Endodermal cell (in vitro differentiated cells): ENCODE data around the gene ULK3. TPM values are rescaled to one million over a fixed set of nuclear protein-coding genes. Genes with fewer than 3 reads are reported as not detected.

Source experiments
- DNase-seq: peaks from one replicate; pipeline ENCODE4 v3.0.0-alpha.2; 2017
- H3K27ac ChIP-seq: 2 replicates; pipeline ENCODE4 v1.5.1; 2013; ENCODE audit warnings: mild to moderate bottlenecking, low read depth, low read length, moderate library complexity
- H3K27me3 ChIP-seq: 2 replicates; pipeline ENCODE4 v1.6.1; 2013; ENCODE audit warnings: mild to moderate bottlenecking, low read length, moderate library complexity; ENCODE audit not compliant: insufficient read depth, control insufficient read depth, poor library complexity, severe bottlenecking
- H3K36me3 ChIP-seq: 2 replicates; pipeline ENCODE4 v1.7.0; 2013; ENCODE audit warnings: mild to moderate bottlenecking, low read length, moderate library complexity; ENCODE audit not compliant: control insufficient read depth, insufficient read depth
- H3K4me1 ChIP-seq: one replicate; pipeline ENCODE4 v1.7.0; 2013; ENCODE audit warnings: low read length; ENCODE audit not compliant: control insufficient read depth, insufficient read depth
- H3K4me3 ChIP-seq: 2 replicates; pipeline ENCODE4 v1.5.1; 2013; ENCODE audit warnings: mild to moderate bottlenecking, low read length, moderate library complexity
- H3K9ac ChIP-seq: 2 replicates; pipeline ENCODE4 v1.6.1; 2013; ENCODE audit warnings: mild to moderate bottlenecking, low read length, moderate library complexity; ENCODE audit not compliant: poor library complexity, severe bottlenecking; ENCODE audit errors: extremely low read depth
- H3K9me3 ChIP-seq: 2 replicates; pipeline ENCODE4 v1.6.1; 2013; ENCODE audit warnings: mild to moderate bottlenecking, low read length, moderate library complexity; ENCODE audit not compliant: control insufficient read depth
- H3K27ac Mint-ChIP-seq: 2 replicates; pipeline ENCODE4 v1.8.0; 2020; ENCODE audit warnings: mixed read lengths
- H3K27me3 Mint-ChIP-seq: 2 replicates; pipeline ENCODE4 v1.8.0; 2021; ENCODE audit warnings: mild to moderate bottlenecking, mixed read lengths; ENCODE audit not compliant: insufficient read depth
- H3K36me3 Mint-ChIP-seq: 2 replicates; pipeline ENCODE4 v1.8.0; 2020; ENCODE audit warnings: low read depth, mixed read lengths
- H3K4me1 Mint-ChIP-seq: 2 replicates; pipeline ENCODE4 v1.8.0; 2020; ENCODE audit warnings: mixed read lengths
- H3K4me3 Mint-ChIP-seq: 2 replicates; pipeline ENCODE4 v1.8.0; 2020; ENCODE audit warnings: mild to moderate bottlenecking, moderate library complexity, mixed read lengths
- H3K9me3 Mint-ChIP-seq: 2 replicates; pipeline ENCODE4 v1.8.0; 2020; ENCODE audit warnings: mild to moderate bottlenecking, mixed read lengths
- CTCF ChIP-seq: fragments of 200-600 bp; sonication (generic); conservative IDR thresholded peaks from 2 replicates; pipeline ENCODE4 v1.5.0; 2021; ENCODE audit warnings: antibody characterized with exemption, mild to moderate bottlenecking
- WGBS, 2 experiments: methylation state at CpG; one replicate each; pipeline versions ENCODE4 v1.1.5 to v1.1.7; 2013; ENCODE audit warnings: missing lambda C conversion rate in 2 of 2, mixed read lengths in 1 of 2; ENCODE audit not compliant: insufficient coverage in 1 of 2, insufficient read length in 1 of 2; 5-methylcytosine and 5-hydroxymethylcytosine counted together
- total RNA-seq, 2 donors: library from RNA; stranded (reverse); fragmentation: NEBNext Ultra II Directional in 1 of 2; extraction: Animal tissue kit (Norgen Biotek cat#: 25700) in 1 of 2; gene quantifications; 2 replicates in 1 of 2; 3 replicates in 1 of 2; pipeline ENCODE4 v1.2.1, GENCODE V29; 2021

ULK3 gene
- total RNA-seq, 2 donors from 2014 or later, result 33.9 to 36.2 TPM

- Histone ChIP-seq H3K4me1 (no peaks in the 10 kb centered on the region), H3K4me3 (no peak overlapping the region), H3K9me3 (no peaks in the 10 kb centered on the region), H3K9ac (no peak overlapping the region), H3K27me3 (no peaks in the 10 kb centered on the region), H3K36me3 (peaks cover 26% of the 10 kb centered on the region), H3K27ac (peak overlapping the region; percentile 17)
- no peak overlapping the region for H3K4me3 Mint-ChIP-seq
- peaks cover 21% of the 10 kb centered on the region for H3K36me3 Mint-ChIP-seq
- H3K27ac Mint-ChIP-seq, result no peak overlapping the region
- H3K4me1 Mint-ChIP-seq, result no peaks in the 10 kb centered on the region
- H3K9me3 Mint-ChIP-seq, result no peaks in the 10 kb centered on the region
- no peaks in the 10 kb centered on the region for H3K27me3 Mint-ChIP-seq
- TF ChIP-seq CTCF, result no peak
- WGBS, 2 experiments, result 92% methylated on average over 2 to 13 of the region's 13 CpGs
- DNase-seq, result no peak
Measured at GRCh38 chr15:74854453-74855022, 11.6 kb upstream of the ULK3 start.

GRCh38 chr15:74851960-74852359, 9.0 kb upstream of the ULK3 start:
- H3K4me1 ChIP-seq, result no peaks in the 10 kb centered on the region
- no peaks in the 10 kb centered on the region for H3K27me3 ChIP-seq
- H3K9me3 Mint-ChIP-seq, result no peaks in the 10 kb centered on the region
- no peak for DNase-seq
- no peaks in the 10 kb centered on the region for H3K27me3 Mint-ChIP-seq
- no peak overlapping the region for H3K4me3 Mint-ChIP-seq
- no peak overlapping the region for H3K27ac ChIP-seq
- no peak overlapping the region for H3K27ac Mint-ChIP-seq
- no peaks in the 10 kb centered on the region for H3K4me1 Mint-ChIP-seq
- no peak overlapping the region for H3K4me3 ChIP-seq
- no peak overlapping the region for H3K9ac ChIP-seq
- no peaks in the 10 kb centered on the region for H3K9me3 ChIP-seq
- peaks cover 33% of the 10 kb centered on the region for H3K36me3 ChIP-seq
- WGBS, 2 experiments, result 95 to 96% methylated on average over 4 to 7 of the region's 7 CpGs
- peaks cover 41% of the 10 kb centered on the region for H3K36me3 Mint-ChIP-seq
- TF ChIP-seq CTCF, result no peak

DNA sequence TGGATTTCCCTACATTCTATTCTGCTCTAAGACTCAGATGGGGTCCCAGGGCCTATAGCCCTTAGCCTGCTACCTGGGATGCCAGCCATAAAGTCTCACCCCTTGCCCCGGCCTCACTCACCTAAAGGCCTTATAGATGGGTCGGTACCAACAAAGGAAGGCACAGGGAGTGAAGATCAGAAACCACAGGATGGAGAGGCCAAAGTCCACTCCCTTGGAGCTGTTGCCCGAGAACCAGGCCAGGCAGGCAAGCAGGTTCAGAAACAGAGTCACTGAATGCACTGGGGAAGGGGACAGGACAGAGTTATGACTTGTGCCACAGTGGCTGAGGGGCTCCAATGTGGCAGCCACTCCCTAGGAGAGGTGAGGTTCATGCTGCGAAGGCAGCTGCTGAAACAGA, 7.4 kb upstream of the ULK3 start:
- 86 to 93% methylated on average over 3 to 4 of the region's 4 CpGs for WGBS, 2 experiments
- no peaks in the 10 kb centered on the region for H3K27me3 ChIP-seq
- no peak for DNase-seq
- Mint-ChIP-seq H3K27me3 (no peaks in the 10 kb centered on the region), H3K27ac (no peak overlapping the region), H3K4me1 (no peaks in the 10 kb centered on the region), H3K4me3 (no peak overlapping the region), H3K9me3 (no peaks in the 10 kb centered on the region), H3K36me3 (peaks cover 47% of the 10 kb centered on the region)
- H3K4me3 ChIP-seq, result no peak overlapping the region
- no peak overlapping the region for H3K9ac ChIP-seq
- H3K36me3 ChIP-seq, result peaks cover 37% of the 10 kb centered on the region
- TF ChIP-seq CTCF, result no peak
- no peak overlapping the region for H3K27ac ChIP-seq
- no peaks in the 10 kb centered on the region for H3K4me1 ChIP-seq
- no peaks in the 10 kb centered on the region for H3K9me3 ChIP-seq
